GM21390 (cell line): ENCODE measurements around the gene LRFN2.

ENCODE experiments used
- ATAC-seq: cut with Tn5 transposase; IDR thresholded peaks from one replicate; pipeline ENCODE4 v1.9.1; 2021; ENCODE audit not compliant: unreplicated experiment

The LRFN2 gene

DNA sequence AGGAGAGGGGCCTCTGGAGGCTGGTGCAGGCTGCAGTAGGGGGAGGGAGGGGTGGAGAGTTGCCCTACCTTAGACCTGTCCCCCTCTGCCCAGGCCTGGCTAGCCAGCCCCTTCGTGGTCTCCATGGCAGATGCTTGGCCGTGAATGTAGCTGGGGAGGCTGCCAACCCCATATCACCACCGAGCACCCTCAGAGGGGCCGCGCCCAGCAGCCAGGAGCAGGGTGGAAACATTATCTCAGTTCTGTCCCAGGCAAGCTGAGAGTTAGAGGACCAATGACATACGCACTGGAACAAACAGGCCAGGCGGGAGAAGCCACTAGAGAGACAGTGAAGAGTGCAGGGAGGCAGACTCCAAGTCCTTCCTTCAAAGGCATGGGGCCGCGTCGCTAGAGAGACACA is 66.5 kb downstream of the LRFN2 start:
- ATAC-seq = no peak

- ATAC-seq = no peak
Measured at GRCh38 chr6:40520084-40520483, 67.1 kb downstream of the LRFN2 start.

DNA sequence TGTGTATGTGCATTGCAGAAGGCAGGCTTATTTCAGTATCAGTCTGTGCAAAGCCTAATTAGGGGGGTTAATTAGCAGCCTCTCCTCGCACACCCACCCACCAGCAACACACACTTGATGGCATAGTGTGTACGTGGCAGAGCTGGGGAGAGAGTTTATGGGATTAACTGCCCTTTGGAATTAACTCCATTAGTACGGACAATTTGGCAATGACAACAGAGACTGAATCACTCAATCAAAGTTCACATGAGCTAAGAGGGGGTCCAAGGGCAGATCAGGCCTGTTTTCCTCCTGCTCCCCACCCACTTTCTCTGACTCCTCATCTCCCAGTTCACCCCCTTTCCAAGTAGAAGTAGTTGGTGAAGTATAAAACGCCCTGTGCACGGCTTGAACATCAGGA is 69.5 kb downstream of the LRFN2 start:
- ATAC-seq = no peak

DNA sequence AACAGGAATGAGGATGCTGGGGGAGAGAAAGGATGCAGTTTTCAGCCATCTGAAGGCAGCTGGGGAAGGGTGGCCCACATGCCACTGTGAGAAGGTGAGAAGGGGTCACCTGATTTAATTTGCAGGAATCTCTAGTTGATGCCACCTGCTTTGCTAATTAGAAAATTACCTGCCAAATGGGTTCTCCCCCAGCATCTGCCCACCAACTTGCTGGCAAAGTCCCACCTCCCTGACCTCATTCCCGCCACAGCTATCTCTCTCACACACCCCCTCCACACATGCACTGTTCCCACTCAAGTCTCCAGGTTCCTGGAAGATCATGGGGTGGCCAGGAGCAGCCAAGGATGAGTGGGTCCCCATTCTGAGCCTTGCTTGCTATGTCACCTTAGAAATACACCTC is 70.7 kb downstream of the LRFN2 start:
- ATAC-seq = no peak

DNA sequence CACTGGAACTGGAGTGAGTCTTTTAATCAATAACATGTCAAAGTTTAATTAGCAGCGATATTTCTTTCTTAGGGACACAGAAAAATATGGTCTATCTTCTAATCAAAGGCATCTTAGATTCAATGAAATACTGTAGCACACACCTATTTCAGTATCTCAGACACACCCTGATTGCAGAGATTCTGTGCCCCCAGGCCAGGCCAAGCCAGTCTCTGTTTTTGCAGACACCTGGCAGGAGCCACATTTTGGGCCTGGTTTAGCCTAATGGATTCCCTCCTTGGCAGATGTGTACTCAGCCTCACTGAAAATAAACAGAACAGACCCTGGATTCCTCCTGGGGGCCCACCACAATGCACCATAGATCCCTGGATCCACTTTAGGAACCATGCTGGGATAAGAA is 74.8 kb downstream of the LRFN2 start:
- no peak for ATAC-seq

DNA sequence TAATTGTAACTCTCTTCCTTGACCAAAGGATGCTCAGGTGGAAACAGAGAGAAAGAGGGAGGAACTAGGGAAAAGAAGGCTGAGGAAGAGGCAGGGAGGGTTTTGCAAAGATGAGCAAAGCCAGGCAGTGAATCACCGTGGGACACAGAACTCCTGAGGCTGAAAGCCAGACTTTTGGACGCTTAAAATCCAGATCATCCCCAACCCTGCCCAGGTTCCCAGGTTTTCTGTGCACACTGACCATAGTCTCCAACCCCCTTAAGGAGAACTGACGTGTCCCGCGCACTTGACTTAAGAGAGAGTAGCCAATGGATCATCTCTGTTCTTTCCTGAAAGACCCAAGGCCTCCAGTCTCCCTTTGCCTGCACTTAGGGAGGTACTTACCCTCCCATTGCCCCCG is 75.3 kb downstream of the LRFN2 start:
- no peak for ATAC-seq

DNA sequence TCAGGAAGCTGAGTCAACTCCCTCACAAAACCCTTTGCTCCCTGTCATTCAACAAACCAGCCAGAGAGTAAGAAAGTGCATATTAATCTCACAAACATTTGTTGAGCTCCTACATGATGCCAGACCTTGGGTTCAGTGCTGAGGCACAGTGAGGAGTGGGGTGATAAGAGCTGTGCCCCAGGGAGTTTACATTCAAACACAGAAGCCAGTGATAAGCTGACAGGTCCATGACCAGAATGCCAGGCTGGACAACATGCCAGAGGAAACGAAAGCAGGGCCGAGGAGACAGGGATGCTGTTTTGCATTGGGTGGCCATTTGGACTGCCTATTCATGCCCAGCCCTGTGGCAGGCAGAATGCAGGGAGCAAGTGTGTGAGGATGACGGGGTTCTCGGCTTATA is 76.7 kb downstream of the LRFN2 start:
- ATAC-seq = no peak

DNA sequence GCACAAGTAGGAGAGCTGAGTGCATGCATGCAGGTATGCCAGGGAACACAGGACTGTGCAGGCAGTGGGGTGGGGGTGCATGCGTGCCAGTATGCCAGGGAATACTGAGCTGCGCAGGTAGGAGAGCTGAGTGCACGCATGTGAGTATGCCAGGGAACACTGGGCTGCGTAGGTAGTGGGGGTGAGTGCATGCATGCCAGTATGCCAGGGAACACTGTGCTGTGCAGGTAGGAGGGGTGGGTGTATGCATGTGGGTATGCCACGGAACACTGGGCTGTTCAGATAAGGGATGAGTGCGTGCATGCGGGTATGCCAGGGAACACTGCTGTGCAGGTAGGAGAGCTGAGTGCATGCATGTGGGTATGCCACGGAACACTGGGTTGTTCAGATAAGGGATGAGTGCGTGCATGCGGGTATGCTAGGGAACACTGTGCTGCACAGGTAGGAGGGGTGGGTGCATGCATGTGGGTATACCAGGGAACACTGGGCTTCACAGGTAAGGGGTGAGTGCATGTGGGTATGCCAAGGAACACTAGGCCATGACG is 77.4 kb downstream of the LRFN2 start:
- ATAC-seq = no peak

DNA sequence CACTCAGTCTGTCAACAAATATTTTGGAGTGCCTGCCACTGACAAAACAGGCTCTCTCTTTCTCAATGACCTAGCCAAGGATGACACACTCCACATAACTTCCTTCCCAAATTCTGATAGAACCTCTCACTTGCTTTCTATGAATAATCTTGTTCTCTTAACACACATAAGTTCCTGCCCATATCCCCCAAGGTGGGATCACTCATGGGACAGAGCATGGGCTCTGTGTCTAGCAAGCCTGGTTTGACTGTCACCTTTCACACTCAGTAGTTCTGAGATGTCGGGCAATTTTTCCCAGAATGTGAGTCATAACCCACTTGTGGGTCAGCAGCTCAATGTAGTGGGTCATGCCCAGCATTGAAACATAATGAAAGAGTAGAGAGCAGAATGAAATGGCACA is 78.1 kb downstream of the LRFN2 start:
- no peak for ATAC-seq

DNA sequence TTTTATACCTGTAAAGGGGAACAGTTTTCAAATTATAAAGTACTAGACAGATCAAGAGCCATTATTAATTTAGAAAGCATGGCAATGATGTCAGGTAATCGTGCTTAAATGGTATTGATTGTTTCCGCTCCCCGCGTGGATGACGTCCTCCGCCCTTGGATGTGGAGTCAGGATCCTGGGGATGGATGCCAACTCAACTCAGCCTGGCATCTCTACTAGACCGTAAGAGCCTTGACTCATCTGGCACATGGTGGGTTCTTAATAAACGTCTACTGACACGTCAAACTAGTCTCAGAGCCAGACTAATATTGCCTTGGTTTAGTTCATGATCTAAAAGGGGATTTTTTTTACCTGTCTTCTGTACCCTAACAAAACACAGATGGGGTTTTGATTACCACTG is 80.2 kb downstream of the LRFN2 start:
- ATAC-seq = no peak

GRCh38 chr6:40505191-40505810 is 81.9 kb downstream of the LRFN2 start:
- no peak for ATAC-seq

GRCh38 chr6:40504274-40504673 is 82.9 kb downstream of the LRFN2 start:
- no peak for ATAC-seq

- no peak for ATAC-seq
Measured at GRCh38 chr6:40500227-40500626, 86.9 kb downstream of the LRFN2 start.

DNA sequence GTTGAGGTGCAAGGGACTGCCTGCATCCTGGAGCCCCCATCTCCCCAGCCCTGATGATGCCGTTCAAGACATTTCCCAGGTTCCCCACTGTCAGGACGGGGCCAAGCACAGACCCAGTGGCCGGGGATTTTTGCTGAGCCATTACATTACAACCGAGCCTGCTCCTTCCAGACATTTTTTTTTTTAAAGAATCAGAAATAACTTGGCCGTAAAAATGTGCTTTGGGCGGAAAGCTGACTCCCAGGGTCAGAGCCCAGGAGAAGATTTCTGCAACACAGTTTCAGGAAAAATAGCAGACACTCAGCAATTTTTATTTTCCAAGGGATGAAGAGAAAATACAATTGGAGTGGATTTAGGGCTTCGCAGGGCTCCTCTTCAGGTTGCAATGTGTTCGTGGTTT is 87.9 kb downstream of the LRFN2 start:
- no peak for ATAC-seq

GRCh38 chr6:40498148-40498547 is 89.0 kb downstream of the LRFN2 start:
- ATAC-seq = no peak

- ATAC-seq = no peak
Measured at GRCh38 chr6:40492187-40492586, 95.0 kb downstream of the LRFN2 start.

DNA sequence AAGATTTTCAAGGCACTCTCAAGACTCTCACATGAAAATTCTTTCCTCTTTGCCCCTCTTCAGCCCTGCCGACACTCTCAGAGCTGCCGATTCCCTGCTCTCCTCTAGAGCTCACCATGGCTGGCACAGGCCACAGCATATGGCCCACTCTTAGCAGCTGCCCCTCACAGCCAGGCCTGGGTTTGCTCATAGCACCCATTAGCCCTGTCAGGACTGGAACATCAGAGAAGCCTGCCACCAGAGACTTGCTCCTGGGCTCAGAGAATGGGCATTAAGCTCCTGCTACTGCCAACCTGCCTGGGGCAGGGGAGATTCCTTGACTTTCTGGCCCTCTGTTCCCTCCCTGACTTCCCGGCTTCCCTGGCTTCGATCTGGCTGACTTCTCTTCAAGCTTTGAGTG is 96.7 kb downstream of the LRFN2 start:
- ATAC-seq = no peak

GRCh38 chr6:40489798-40490197 is 97.4 kb downstream of the LRFN2 start:
- ATAC-seq = no peak

GRCh38 chr6:40486576-40486975 is 100.6 kb downstream of the LRFN2 start:
- no peak for ATAC-seq

- ATAC-seq = no peak
Measured at GRCh38 chr6:40485795-40486194, 101.4 kb downstream of the LRFN2 start.

DNA sequence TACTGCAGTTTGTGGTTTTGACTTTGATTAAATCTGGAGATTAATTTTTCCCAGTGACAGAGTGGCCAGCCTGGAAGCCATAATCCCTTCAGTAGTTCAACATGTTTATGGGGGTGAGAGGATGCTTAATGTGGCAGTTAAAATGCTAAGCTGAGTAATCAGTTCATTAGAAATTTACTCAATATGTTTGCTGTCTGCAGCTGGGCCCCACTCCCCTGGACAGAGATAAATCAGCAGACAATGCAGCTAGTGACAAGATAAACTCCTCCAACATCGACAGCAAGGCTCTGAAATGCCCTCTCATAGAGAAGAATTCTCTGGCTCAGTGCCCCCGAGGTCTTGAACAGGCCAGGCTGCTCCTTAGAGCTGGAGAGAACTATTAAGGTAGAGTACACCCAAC is 101.9 kb downstream of the LRFN2 start:
- no peak for ATAC-seq

DNA sequence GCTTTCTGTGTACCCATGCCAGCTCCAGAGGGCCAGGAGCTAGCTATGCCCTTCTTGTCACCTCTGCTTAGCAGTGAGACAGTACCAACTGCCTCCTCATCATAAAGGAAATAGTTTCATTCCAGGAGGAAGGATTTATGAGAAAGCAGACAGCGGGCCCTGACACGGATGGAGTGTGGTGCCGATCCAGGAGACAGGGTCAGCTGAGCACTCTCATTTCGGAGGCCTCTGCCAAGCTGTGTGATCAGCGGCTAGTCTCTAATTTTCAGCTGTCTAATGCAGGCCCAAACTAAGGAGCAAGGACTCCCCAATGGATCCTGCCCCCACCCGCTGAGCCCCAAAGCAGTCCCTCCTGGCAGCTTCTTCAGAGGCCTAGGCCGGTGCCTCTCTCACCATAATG is 103.1 kb downstream of the LRFN2 start:
- no peak for ATAC-seq

- no peak for ATAC-seq
Measured at GRCh38 chr6:40482532-40482931, 104.6 kb downstream of the LRFN2 start.
